Keratinocyte (primary cell): ENCODE results near the gene TNK1.

ENCODE experiments used
- CTCF ChIP-seq, 3 experiments: IDR thresholded peaks in 1 of 3; conservative IDR thresholded peaks in 1 of 3; optimal IDR thresholded peaks in 1 of 3; 2 replicates in 2 of 3; 3 replicates in 1 of 3; pipeline versions ENCODE3 to v1.5.1; 2011; ENCODE audit warnings: low read length in 3 of 3, mild to moderate bottlenecking in 3 of 3, moderate library complexity in 2 of 3, control low read depth in 1 of 3, inconsistent platforms in 1 of 3; ENCODE audit not compliant: insufficient read depth in 2 of 3; ENCODE audit errors: extremely low read depth in 1 of 3
- EZH2 ChIP-seq: IDR thresholded peaks from one replicate; pipeline ENCODE4 v1.6.1; 2012; ENCODE audit warnings: inconsistent platforms, mild to moderate bottlenecking, low read length, moderate library complexity

- peak in 1 of 3 experiments; percentile 0 for TF ChIP-seq CTCF (optimal IDR thresholded peaks at IDR 0.05 in 1 of 3, IDR thresholded peaks at IDR 0.05 in 1 of 3, conservative IDR thresholded peaks at IDR 0.05 in 1 of 3; ENCODE audit: extremely low read depth in 1 of 3, insufficient read depth in 2 of 3, low read length in 3 of 3)
- no peak for TF ChIP-seq EZH2
Measured at GRCh38 chr17:7437950-7438614, 57.2 kb downstream of the TNK1 start.
